HEK293 (cell line): ENCODE measurements around the gene IL1RAP.

Experiments
- CTCF ChIA-PET: fragments of 350-600 bp; formaldehyde crosslinking; extraction: SDS; loops from one replicate; lab custom pipeline; 2021; ENCODE audit warnings: antibody characterized with exemption; lab: Yijun Ruan, JAX
- POLR2A ChIA-PET: fragments of 300-600 bp; formaldehyde crosslinking; extraction: SDS; loops from one replicate; lab custom pipeline; 2020; ENCODE audit warnings: antibody characterized with exemption, inconsistent platforms; lab: Yijun Ruan, JAX
- H3K27ac ChIP-seq: fragments of 200-500 bp; sonication (Bioruptor generic); 2 replicates; pipeline ENCODE4 v1.5.1; 2014; ENCODE audit warnings: low read depth, low read length, control low read depth, inconsistent platforms; ENCODE audit errors: extremely low read depth
- H3K36me3 ChIP-seq, 2 experiments: fragments of 200-500 bp in 1 of 2; sonication (Bioruptor generic) in 1 of 2; 1 replicate in 1 of 2; 2 replicates in 1 of 2; pipeline ENCODE4 v1.5.1; 2014 to 2017; ENCODE audit warnings: inconsistent platforms in 2 of 2, low read length in 2 of 2; ENCODE audit not compliant: control insufficient read depth in 2 of 2, insufficient read depth in 1 of 2
- H3K4me1 ChIP-seq: fragments of 200-500 bp; sonication (Bioruptor generic); 2 replicates; pipeline ENCODE4 v1.5.1; 2014; ENCODE audit warnings: mild to moderate bottlenecking, low read length, inconsistent platforms; ENCODE audit not compliant: control insufficient read depth, insufficient read depth
- H3K4me3 ChIP-seq: 2 replicates; pipeline ENCODE4 v1.5.1; 2011; ENCODE audit warnings: low read depth, mild to moderate bottlenecking, control low read depth, low read length, moderate library complexity
- H3K9me3 ChIP-seq: fragments of 200-500 bp; sonication (Bioruptor generic); 2 replicates; pipeline ENCODE4 v1.5.1; 2014; ENCODE audit warnings: low read depth, low read length, inconsistent platforms; ENCODE audit not compliant: control insufficient read depth, insufficient read depth
- BCL11B ChIP-seq: fragments of 450-650 bp; formaldehyde crosslinking; IDR thresholded peaks from 2 replicates; pipeline ENCODE4 v1.5.1; 2016; ENCODE audit warnings: low read depth, missing biosample characterization, missing genetic modification characterization
- KLF9 ChIP-seq: fragments of 450-650 bp; formaldehyde crosslinking; IDR thresholded peaks from 2 replicates; pipeline ENCODE4 v1.5.1; 2016; ENCODE audit warnings: missing biosample characterization, missing genetic modification characterization, low read depth
- PRDM4 ChIP-seq: fragments of 450-650 bp; formaldehyde crosslinking; IDR thresholded peaks from 2 replicates; pipeline ENCODE4 v1.5.1; 2017; ENCODE audit warnings: missing biosample characterization, missing genetic modification characterization
- SP2 ChIP-seq: fragments of 450-650 bp; formaldehyde crosslinking; IDR thresholded peaks from 2 replicates; pipeline ENCODE4 v1.5.1; 2016; ENCODE audit warnings: missing biosample characterization, missing genetic modification characterization
- ZNF146 ChIP-seq: fragments of 450-650 bp; formaldehyde crosslinking; IDR thresholded peaks from 2 replicates; pipeline ENCODE4 v1.5.1; 2016; ENCODE audit warnings: missing biosample characterization, missing genetic modification characterization
- ZNF302 ChIP-seq: fragments of 450-650 bp; formaldehyde crosslinking; IDR thresholded peaks from 2 replicates; pipeline ENCODE4 v1.5.1; 2016; ENCODE audit warnings: missing biosample characterization, missing genetic modification characterization, low read depth
- ZNF37A ChIP-seq: fragments of 450-650 bp; IDR thresholded peaks from 2 replicates; pipeline ENCODE4 v1.5.1; 2018; ENCODE audit warnings: missing biosample characterization, missing genetic modification characterization
- ZNF621 ChIP-seq: fragments of 450-650 bp; formaldehyde crosslinking; IDR thresholded peaks from 2 replicates; pipeline ENCODE4 v1.5.1; 2017; ENCODE audit warnings: missing biosample characterization, missing genetic modification characterization
- ZNF624 ChIP-seq: fragments of 450-650 bp; formaldehyde crosslinking; IDR thresholded peaks from 2 replicates; pipeline ENCODE4 v1.5.1; 2017; ENCODE audit warnings: missing biosample characterization, missing genetic modification characterization
- ZNF654 ChIP-seq: fragments of 450-650 bp; formaldehyde crosslinking; IDR thresholded peaks from 2 replicates; pipeline ENCODE4 v1.5.1; 2016; ENCODE audit warnings: low read depth, missing biosample characterization, missing genetic modification characterization
- ZNF660 ChIP-seq: fragments of 450-650 bp; IDR thresholded peaks from 2 replicates; pipeline ENCODE4 v1.5.1; 2018; ENCODE audit warnings: missing biosample characterization, mild to moderate bottlenecking, missing genetic modification characterization
- ZNF76 ChIP-seq: fragments of 450-650 bp; formaldehyde crosslinking; IDR thresholded peaks from 2 replicates; pipeline ENCODE4; 2016; ENCODE audit warnings: low read depth, missing biosample characterization, missing genetic modification characterization, borderline replicate concordance
- ZNF792 ChIP-seq: fragments of 450-650 bp; formaldehyde crosslinking; IDR thresholded peaks from 2 replicates; pipeline ENCODE4 v1.5.1; 2016; ENCODE audit warnings: missing biosample characterization, missing genetic modification characterization
- ZNF843 ChIP-seq: fragments of 450-650 bp; formaldehyde crosslinking; IDR thresholded peaks from 2 replicates; pipeline ENCODE4 v1.5.1; 2016; ENCODE audit warnings: missing biosample characterization, missing genetic modification characterization
- TF ChIP-seq, protein P1 (sequence below): fragments of 450-650 bp; formaldehyde crosslinking; IDR thresholded peaks from 2 replicates; pipeline ENCODE4 v1.5.1; 2016; ENCODE audit warnings: missing biosample characterization, missing genetic modification characterization
- TF ChIP-seq, protein P2 (sequence below): fragments of 450-650 bp; formaldehyde crosslinking; IDR thresholded peaks from 2 replicates; pipeline ENCODE4 v1.5.1; 2016; ENCODE audit warnings: missing biosample characterization, missing genetic modification characterization
- TF ChIP-seq, protein P3 (sequence below): fragments of 450-650 bp; formaldehyde crosslinking; IDR thresholded peaks from 2 replicates; pipeline ENCODE4 v1.5.1; 2016; ENCODE audit warnings: missing biosample characterization, missing genetic modification characterization, low read depth

The IL1RAP gene

DNA sequence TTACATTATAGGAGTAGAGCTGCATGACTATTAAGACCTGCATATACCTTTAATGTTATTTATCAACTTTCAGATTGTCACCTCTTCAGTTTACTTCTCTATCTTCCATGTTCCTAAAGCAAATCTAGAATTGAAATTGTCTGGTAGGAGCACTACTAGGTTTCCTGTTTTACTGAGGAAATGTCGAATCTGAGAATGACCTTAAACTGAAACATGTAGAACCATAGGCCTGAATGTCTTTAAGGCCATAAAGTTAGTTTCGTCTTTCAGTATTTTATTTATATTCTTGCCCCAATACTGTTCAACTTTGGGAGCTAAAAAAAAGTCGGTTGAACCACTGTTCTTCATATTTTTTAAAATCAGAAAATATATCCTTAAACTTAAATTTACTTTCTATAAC lies 92.7 kb downstream of the IL1RAP start (continued):
- TF ChIP-seq, protein P1, sequence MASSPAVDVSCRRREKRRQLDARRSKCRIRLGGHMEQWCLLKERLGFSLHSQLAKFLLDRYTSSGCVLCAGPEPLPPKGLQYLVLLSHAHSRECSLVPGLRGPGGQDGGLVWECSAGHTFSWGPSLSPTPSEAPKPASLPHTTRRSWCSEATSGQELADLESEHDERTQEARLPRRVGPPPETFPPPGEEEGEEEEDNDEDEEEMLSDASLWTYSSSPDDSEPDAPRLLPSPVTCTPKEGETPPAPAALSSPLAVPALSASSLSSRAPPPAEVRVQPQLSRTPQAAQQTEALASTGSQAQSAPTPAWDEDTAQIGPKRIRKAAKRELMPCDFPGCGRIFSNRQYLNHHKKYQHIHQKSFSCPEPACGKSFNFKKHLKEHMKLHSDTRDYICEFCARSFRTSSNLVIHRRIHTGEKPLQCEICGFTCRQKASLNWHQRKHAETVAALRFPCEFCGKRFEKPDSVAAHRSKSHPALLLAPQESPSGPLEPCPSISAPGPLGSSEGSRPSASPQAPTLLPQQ (tag by site-specific recombination): no peak
- TF ChIP-seq ZNF792 (tag by site-specific recombination): no peak
- TF ChIP-seq ZNF660 (tag by site-specific recombination): no peak
- no peak for TF ChIP-seq ZNF621 (tag by site-specific recombination)
- TF ChIP-seq ZNF76: no peak

- H3K4me3 ChIP-seq: no peak overlapping the region
- H3K4me1 ChIP-seq: no peaks in the 10 kb centered on the region
- H3K9me3 ChIP-seq: no peaks in the 10 kb centered on the region
- ChIA-PET CTCF (no interaction called here), POLR2A (no interaction called here)
- peaks cover 0 to 5% of the 10 kb centered on the region in 2 experiments; a peak in 1 of 3 replicates for H3K36me3 ChIP-seq
- TF ChIP-seq ZNF37A (tag by site-specific recombination) (no peak), ZNF843 (tag by site-specific recombination) (no peak), ZNF146 (tag by site-specific recombination) (no peak), ZNF654 (tag by site-specific recombination) (no peak), BCL11B (tag by site-specific recombination) (no peak), KLF9 (tag by site-specific recombination) (no peak), PRDM4 (tag by site-specific recombination) (no peak), ZNF624 (no peak)
- TF ChIP-seq, protein P2, sequence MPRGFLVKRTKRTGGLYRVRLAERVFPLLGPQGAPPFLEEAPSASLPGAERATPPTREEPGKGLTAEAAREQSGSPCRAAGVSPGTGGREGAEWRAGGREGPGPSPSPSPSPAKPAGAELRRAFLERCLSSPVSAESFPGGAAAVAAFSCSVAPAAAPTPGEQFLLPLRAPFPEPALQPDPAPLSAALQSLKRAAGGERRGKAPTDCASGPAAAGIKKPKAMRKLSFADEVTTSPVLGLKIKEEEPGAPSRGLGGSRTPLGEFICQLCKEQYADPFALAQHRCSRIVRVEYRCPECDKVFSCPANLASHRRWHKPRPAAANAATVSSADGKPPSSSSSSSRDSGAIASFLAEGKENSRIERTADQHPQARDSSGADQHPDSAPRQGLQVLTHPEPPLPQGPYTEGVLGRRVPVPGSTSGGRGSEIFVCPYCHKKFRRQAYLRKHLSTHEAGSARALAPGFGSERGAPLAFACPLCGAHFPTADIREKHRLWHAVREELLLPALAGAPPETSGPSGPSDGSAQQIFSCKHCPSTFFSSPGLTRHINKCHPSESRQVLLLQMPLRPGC (tag by site-specific recombination): no peak
- H3K27ac ChIP-seq: no peak overlapping the region
Measured at GRCh38 chr3:190607021-190607420, 93.1 kb downstream of the IL1RAP start.

- CTCF ChIA-PET: no interaction called here
- POLR2A ChIA-PET: no interaction called here
- no peaks in the 10 kb centered on the region for H3K9me3 ChIP-seq
- H3K4me3 ChIP-seq: no peak overlapping the region
- peaks cover 0 to 5% of the 10 kb centered on the region in 2 experiments; a peak in 1 of 3 replicates for H3K36me3 ChIP-seq
- no peak overlapping the region for H3K27ac ChIP-seq
- H3K4me1 ChIP-seq: no peaks in the 10 kb centered on the region
- TF ChIP-seq ZNF624: no peak
- no peak for TF ChIP-seq SP2 (tag by site-specific recombination)
- TF ChIP-seq, protein P3, sequence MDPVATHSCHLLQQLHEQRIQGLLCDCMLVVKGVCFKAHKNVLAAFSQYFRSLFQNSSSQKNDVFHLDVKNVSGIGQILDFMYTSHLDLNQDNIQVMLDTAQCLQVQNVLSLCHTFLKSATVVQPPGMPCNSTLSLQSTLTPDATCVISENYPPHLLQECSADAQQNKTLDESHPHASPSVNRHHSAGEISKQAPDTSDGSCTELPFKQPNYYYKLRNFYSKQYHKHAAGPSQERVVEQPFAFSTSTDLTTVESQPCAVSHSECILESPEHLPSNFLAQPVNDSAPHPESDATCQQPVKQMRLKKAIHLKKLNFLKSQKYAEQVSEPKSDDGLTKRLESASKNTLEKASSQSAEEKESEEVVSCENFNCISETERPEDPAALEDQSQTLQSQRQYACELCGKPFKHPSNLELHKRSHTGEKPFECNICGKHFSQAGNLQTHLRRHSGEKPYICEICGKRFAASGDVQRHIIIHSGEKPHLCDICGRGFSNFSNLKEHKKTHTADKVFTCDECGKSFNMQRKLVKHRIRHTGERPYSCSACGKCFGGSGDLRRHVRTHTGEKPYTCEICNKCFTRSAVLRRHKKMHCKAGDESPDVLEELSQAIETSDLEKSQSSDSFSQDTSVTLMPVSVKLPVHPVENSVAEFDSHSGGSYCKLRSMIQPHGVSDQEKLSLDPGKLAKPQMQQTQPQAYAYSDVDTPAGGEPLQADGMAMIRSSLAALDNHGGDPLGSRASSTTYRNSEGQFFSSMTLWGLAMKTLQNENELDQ (tag by site-specific recombination): no peak
- TF ChIP-seq ZNF302 (tag by site-specific recombination): no peak
Measured at GRCh38 chr3:190608850-190609589, 95.1 kb downstream of the IL1RAP start.
